ENCODE measurements around the gene GPT2.

Gene GPT2

GRCh38 chr16:46897471-46897870 is 13.3 kb downstream of the GPT2 start:
- no peak for TF ChIP-seq ZNF274 (IDR thresholded peaks at IDR 0.05; ENCODE audit: low read depth, low read length)
- no peak overlapping the region for H3K4me3 ChIP-seq (ENCODE audit: low read length)

GRCh38 chr16:46898006-46898405 is 13.8 kb downstream of the GPT2 start:
- no peak overlapping the region for H3K4me3 ChIP-seq (ENCODE audit: low read length)
- TF ChIP-seq ZNF274 (IDR thresholded peaks at IDR 0.05; ENCODE audit: low read depth, low read length) = no peak

GRCh38 chr16:46899443-46900143 is 15.4 kb downstream of the GPT2 start:
- no peak for TF ChIP-seq ZNF274 (IDR thresholded peaks at IDR 0.05; ENCODE audit: low read depth, low read length)
- no peak overlapping the region for H3K4me3 ChIP-seq (ENCODE audit: low read length)

- H3K4me3 ChIP-seq (ENCODE audit: low read length) = no peak overlapping the region
- no peak for TF ChIP-seq ZNF274 (IDR thresholded peaks at IDR 0.05; ENCODE audit: low read depth, low read length)
These were observed 16.5 kb downstream of the GPT2 start for GRCh38 chr16:46900455-46901235.

GRCh38 chr16:46901709-46902108 is 17.5 kb downstream of the GPT2 start:
- H3K4me3 ChIP-seq (ENCODE audit: low read length) = no peak overlapping the region
- TF ChIP-seq ZNF274 (IDR thresholded peaks at IDR 0.05; ENCODE audit: low read depth, low read length) = no peak

GRCh38 chr16:46903255-46903905 is 19.2 kb downstream of the GPT2 start:
- no peak for TF ChIP-seq ZNF274 (IDR thresholded peaks at IDR 0.05; ENCODE audit: low read depth, low read length)
- H3K4me3 ChIP-seq (ENCODE audit: low read length) = no peak overlapping the region

- no peak for TF ChIP-seq ZNF274 (IDR thresholded peaks at IDR 0.05; ENCODE audit: low read depth, low read length)
- no peak overlapping the region for H3K4me3 ChIP-seq (ENCODE audit: low read length)
These were observed 20.3 kb downstream of the GPT2 start for GRCh38 chr16:46904471-46904870.

- no peak overlapping the region for H3K4me3 ChIP-seq (ENCODE audit: low read length)
- no peak for TF ChIP-seq ZNF274 (IDR thresholded peaks at IDR 0.05; ENCODE audit: low read depth, low read length)
These were observed 22.3 kb downstream of the GPT2 start for GRCh38 chr16:46906360-46907060.

- no peak for TF ChIP-seq ZNF274 (IDR thresholded peaks at IDR 0.05; ENCODE audit: low read depth, low read length)
- no peak overlapping the region for H3K4me3 ChIP-seq (ENCODE audit: low read length)
These were observed 23.1 kb downstream of the GPT2 start for GRCh38 chr16:46907061-46907774.

- no peak overlapping the region for H3K4me3 ChIP-seq (ENCODE audit: low read length)
- no peak for TF ChIP-seq ZNF274 (IDR thresholded peaks at IDR 0.05; ENCODE audit: low read depth, low read length)
These were observed 24.6 kb downstream of the GPT2 start for GRCh38 chr16:46908540-46909372.

GRCh38 chr16:46911038-46911437 is 26.9 kb downstream of the GPT2 start:
- no peak overlapping the region for H3K4me3 ChIP-seq (ENCODE audit: low read length)
- TF ChIP-seq ZNF274 (IDR thresholded peaks at IDR 0.05; ENCODE audit: low read depth, low read length) = no peak

GRCh38 chr16:46911650-46912049 is 27.5 kb downstream of the GPT2 start:
- TF ChIP-seq ZNF274 (IDR thresholded peaks at IDR 0.05; ENCODE audit: low read depth, low read length) = no peak
- H3K4me3 ChIP-seq (ENCODE audit: low read length) = no peak overlapping the region
